Stimulated activated CD4-positive, alpha-beta T cell treated with anti-CD3 and anti-CD28 coated beads, Interleukin-1b, Interleukin-23, amount 100 ng/mL, for 48 hours (primary cell): ENCODE data around the gene BMP8A.
A peak's percentile ranks its signal among the peaks of the same experiment; 100 is the strongest.

Experiments used
- DNase-seq: peaks from one replicate; pipeline ENCODE4 v3.0.0-alpha.2; 2020

Gene BMP8A

GRCh38 chr1:39572379-39573096 lies 81.1 kb downstream of the BMP8A start:
- peak; percentile 12 for DNase-seq

DNA sequence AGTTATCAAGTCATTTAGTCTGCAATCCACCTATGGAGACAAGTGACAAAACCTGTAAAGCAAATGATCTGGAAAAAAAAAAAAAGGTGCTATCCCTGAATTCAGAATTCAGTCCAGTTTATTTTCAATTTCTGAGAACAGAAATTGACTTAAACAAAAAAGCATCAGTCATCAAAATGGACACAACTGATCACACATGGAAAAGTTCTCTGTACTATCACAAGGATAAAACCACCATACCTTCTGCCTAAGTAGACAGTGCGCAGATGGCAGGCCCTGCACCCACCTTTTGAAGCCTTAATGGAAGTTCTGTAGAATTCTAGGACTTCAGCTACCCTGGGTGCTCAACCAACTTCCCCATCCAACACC lies 81.6 kb downstream of the BMP8A start:
- no peak for DNase-seq

GRCh38 chr1:39573736-39574624 lies 82.5 kb downstream of the BMP8A start:
- DNase-seq, result no peak

DNA sequence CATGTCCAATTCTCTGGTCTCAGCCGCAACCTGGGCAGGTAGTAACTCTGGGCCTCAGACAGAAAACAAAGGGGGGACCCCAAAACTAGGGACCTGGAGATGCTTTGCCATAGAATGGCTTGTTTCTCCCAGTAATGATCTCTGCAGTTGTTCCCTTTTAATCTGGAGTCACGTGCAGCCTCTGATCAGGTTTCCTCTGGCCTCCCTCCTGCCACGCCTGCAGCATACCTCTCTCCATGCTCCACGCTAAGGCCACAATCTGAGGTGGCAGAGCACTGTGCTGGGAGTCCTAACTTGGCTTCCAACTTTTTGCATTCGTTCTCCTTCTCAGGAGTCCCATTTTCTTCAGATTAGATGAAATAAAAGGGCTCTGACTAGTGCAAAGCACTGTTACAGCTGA lies 83.2 kb downstream of the BMP8A start:
- no peak for DNase-seq
